RCC 7860 (cell line): ENCODE results near the gene FOXI1.
"Not testable (repeated sequence)": the region's sequence is repeated elsewhere in the genome, so short reads cannot be mapped to it uniquely, and the experiment has no call there.

Experiments used
- DNase-seq: peaks from one replicate; pipeline ENCODE4 v3.0.0-alpha.2; 2015; ENCODE audit warnings: low spot score
- FAIRE-seq: peaks from 2 replicates; lab custom pipeline; 2012; peaks lifted over from hg19 to GRCh38; lab: Jason Lieb, UNC

FOXI1 gene

GRCh38 chr5:170120576-170120975 lies 14.9 kb downstream of the FOXI1 start:
- FAIRE-seq, result no peak

GRCh38 chr5:170121321-170121720 lies 15.6 kb downstream of the FOXI1 start:
- FAIRE-seq (no peak), DNase-seq (no peak)

More at GRCh38 chr5:170120576-170120975, 14.9 kb downstream of the FOXI1 start:
- DNase-seq, result no peak

- FAIRE-seq (no peak), DNase-seq (no peak)
These were observed 20.4 kb downstream of the FOXI1 start for GRCh38 chr5:170126061-170126460.

- DNase-seq (no peak), FAIRE-seq (no peak)
These were observed 20.9 kb downstream of the FOXI1 start for GRCh38 chr5:170126626-170127025.

GRCh38 chr5:170131235-170131634 lies 25.5 kb downstream of the FOXI1 start:
- DNase-seq (no peak), FAIRE-seq (no peak)

GRCh38 chr5:170132269-170132975 lies 26.7 kb downstream of the FOXI1 start:
- peak; percentile 59 for DNase-seq

GRCh38 chr5:170132976-170133448 lies 27.3 kb downstream of the FOXI1 start:
- no peak for FAIRE-seq
- no peak for DNase-seq

More at GRCh38 chr5:170132269-170132975, 26.7 kb downstream of the FOXI1 start:
- FAIRE-seq, result no peak

- FAIRE-seq (no peak), DNase-seq (no peak)
These were observed 30.2 kb downstream of the FOXI1 start for GRCh38 chr5:170135796-170136490.

GRCh38 chr5:170136506-170136905 lies 30.8 kb downstream of the FOXI1 start:
- DNase-seq (no peak), FAIRE-seq (no peak)

- DNase-seq, result no peak
These were observed 32.1 kb downstream of the FOXI1 start for GRCh38 chr5:170137694-170138214.

GRCh38 chr5:170138273-170138672 lies 32.6 kb downstream of the FOXI1 start:
- DNase-seq (no peak), FAIRE-seq (no peak)

More at GRCh38 chr5:170137694-170138214, 32.1 kb downstream of the FOXI1 start:
- no peak for FAIRE-seq

GRCh38 chr5:170139786-170140335 lies 34.2 kb downstream of the FOXI1 start:
- DNase-seq (no peak), FAIRE-seq (no peak)

GRCh38 chr5:170141196-170141595 lies 35.5 kb downstream of the FOXI1 start:
- DNase-seq, result not testable (repeated sequence)

GRCh38 chr5:170141636-170142035 lies 35.9 kb downstream of the FOXI1 start:
- FAIRE-seq (no peak), DNase-seq (no peak)

More at GRCh38 chr5:170141196-170141595, 35.5 kb downstream of the FOXI1 start:
- not testable (repeated sequence) for FAIRE-seq

GRCh38 chr5:170142196-170142595 lies 36.5 kb downstream of the FOXI1 start:
- no peak for FAIRE-seq
- DNase-seq, result no peak

- FAIRE-seq, result no peak
- no peak for DNase-seq
These were observed 37.4 kb downstream of the FOXI1 start for GRCh38 chr5:170143091-170143490.

- no peak for FAIRE-seq
- no peak for DNase-seq
These were observed 38.0 kb downstream of the FOXI1 start for GRCh38 chr5:170143710-170144109.

GRCh38 chr5:170144286-170145023 lies 38.8 kb downstream of the FOXI1 start:
- FAIRE-seq (no peak), DNase-seq (no peak)

GRCh38 chr5:170145462-170145861 lies 39.8 kb downstream of the FOXI1 start:
- FAIRE-seq (no peak), DNase-seq (no peak)

- FAIRE-seq (no peak), DNase-seq (no peak)
These were observed 41.5 kb downstream of the FOXI1 start for GRCh38 chr5:170147051-170147752.
